HEK293 (cell line): ENCODE results near the gene MRM1.

Source experiments
- KLF1 ChIP-seq: fragments of 450-650 bp; formaldehyde crosslinking; IDR thresholded peaks from 2 replicates; pipeline ENCODE4 v1.5.1; 2016; ENCODE audit warnings: missing biosample characterization, missing genetic modification characterization
- ZNF335 ChIP-seq: fragments of 450-650 bp; formaldehyde crosslinking; conservative IDR thresholded peaks from 2 replicates; pipeline ENCODE4 v1.5.1; 2016; ENCODE audit warnings: missing biosample characterization, missing genetic modification characterization
- TF ChIP-seq, protein P1 (sequence below): fragments of 450-650 bp; formaldehyde crosslinking; IDR thresholded peaks from 2 replicates; pipeline ENCODE4 v1.5.1; 2016; ENCODE audit warnings: missing biosample characterization, missing genetic modification characterization, low read depth

DNA sequence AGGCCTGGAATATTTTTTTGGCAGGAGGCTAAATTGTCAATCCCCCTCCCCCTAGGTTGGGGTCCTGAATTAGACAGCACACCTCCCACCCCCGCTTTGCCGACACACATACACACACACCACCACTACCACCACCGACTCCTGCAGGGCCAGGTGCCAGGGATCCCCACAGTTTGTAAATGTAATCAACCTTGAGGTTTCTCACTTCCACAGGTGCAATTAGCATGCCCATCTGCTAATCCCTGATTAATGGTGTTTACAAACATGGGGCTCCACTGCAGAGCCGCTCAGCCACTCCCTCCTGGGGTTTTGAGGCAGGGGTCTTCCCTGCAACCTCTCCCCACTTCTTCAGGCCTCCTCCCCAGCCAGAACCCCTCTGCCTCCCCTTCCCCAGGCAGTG lies 11.8 kb downstream of the MRM1 start:
- no peak for TF ChIP-seq KLF1 (tag by site-specific recombination)
- TF ChIP-seq ZNF335 (tag by site-specific recombination): no peak
- TF ChIP-seq, protein P1, sequence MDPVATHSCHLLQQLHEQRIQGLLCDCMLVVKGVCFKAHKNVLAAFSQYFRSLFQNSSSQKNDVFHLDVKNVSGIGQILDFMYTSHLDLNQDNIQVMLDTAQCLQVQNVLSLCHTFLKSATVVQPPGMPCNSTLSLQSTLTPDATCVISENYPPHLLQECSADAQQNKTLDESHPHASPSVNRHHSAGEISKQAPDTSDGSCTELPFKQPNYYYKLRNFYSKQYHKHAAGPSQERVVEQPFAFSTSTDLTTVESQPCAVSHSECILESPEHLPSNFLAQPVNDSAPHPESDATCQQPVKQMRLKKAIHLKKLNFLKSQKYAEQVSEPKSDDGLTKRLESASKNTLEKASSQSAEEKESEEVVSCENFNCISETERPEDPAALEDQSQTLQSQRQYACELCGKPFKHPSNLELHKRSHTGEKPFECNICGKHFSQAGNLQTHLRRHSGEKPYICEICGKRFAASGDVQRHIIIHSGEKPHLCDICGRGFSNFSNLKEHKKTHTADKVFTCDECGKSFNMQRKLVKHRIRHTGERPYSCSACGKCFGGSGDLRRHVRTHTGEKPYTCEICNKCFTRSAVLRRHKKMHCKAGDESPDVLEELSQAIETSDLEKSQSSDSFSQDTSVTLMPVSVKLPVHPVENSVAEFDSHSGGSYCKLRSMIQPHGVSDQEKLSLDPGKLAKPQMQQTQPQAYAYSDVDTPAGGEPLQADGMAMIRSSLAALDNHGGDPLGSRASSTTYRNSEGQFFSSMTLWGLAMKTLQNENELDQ: no peak
